Mesodermal cell (in vitro differentiated cells): ENCODE results near the gene PLA2G4F.
A peak's percentile ranks its signal among the peaks of the same experiment; 100 is the strongest.
"Not testable (repeated sequence)": the region's sequence is repeated elsewhere in the genome, so short reads cannot be mapped to it uniquely, and the experiment has no call there.

ENCODE experiments used
- H3K27ac ChIP-seq: 2 replicates; pipeline ENCODE4 v1.7.0; 2013; ENCODE audit warnings: mild to moderate bottlenecking, low read depth, low read length, moderate library complexity; ENCODE audit not compliant: severe bottlenecking
- H3K36me3 ChIP-seq: 2 replicates; pipeline ENCODE4 v1.7.1; 2013; ENCODE audit warnings: mild to moderate bottlenecking, low read length, moderate library complexity; ENCODE audit not compliant: control insufficient read depth, insufficient read depth
- H3K4me1 ChIP-seq: one replicate; pipeline ENCODE4 v1.7.1; 2013; ENCODE audit warnings: mild to moderate bottlenecking, low read length; ENCODE audit not compliant: insufficient read depth, control insufficient read depth, poor library complexity, severe bottlenecking
- H3K4me3 ChIP-seq: 2 replicates; pipeline ENCODE4 v1.7.0; 2013; ENCODE audit warnings: low read length, control low read depth, mild to moderate bottlenecking; ENCODE audit not compliant: insufficient read depth, poor library complexity, severe bottlenecking; ENCODE audit errors: extremely low read depth
- H3K9me3 ChIP-seq: 2 replicates; pipeline ENCODE4 v1.7.1; 2013; ENCODE audit warnings: mild to moderate bottlenecking, low read length, moderate library complexity; ENCODE audit not compliant: control insufficient read depth
- WGBS, 2 experiments: methylation state at CpG; one replicate each; pipeline ENCODE4 v1.1.5; 2013; ENCODE audit warnings: missing lambda C conversion rate in 2 of 2; ENCODE audit not compliant: insufficient coverage in 2 of 2; 5-methylcytosine and 5-hydroxymethylcytosine counted together

PLA2G4F gene

DNA sequence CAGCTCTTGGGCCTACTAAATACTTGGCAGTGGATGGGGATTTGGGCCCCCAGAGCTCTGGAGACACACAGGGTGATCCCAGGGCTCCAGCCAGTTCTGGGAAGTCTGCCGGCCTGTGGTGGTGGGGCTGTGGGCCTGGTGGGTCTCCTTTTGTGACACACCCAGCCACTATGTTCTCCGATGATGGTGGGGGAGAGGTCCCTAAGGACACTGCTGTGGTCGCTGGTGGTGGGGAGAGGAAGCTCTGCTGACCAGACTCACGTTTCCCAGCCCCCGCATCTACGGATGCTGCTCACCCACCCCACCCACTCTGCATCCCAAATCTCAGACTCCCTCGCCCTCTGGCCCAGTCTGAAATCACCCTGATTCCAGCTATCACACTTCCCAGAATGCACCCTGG lies 62.5 kb downstream of the PLA2G4F start:
- Histone ChIP-seq H3K9me3 (no peaks in the 10 kb centered on the region), H3K4me1 (peaks cover 14% of the 10 kb centered on the region), H3K4me3 (no peak overlapping the region), H3K36me3 (no peaks in the 10 kb centered on the region), H3K27ac (no peak overlapping the region)
- 100% methylated on average over 2 to 3 of the region's 7 CpGs for WGBS, 2 experiments

DNA sequence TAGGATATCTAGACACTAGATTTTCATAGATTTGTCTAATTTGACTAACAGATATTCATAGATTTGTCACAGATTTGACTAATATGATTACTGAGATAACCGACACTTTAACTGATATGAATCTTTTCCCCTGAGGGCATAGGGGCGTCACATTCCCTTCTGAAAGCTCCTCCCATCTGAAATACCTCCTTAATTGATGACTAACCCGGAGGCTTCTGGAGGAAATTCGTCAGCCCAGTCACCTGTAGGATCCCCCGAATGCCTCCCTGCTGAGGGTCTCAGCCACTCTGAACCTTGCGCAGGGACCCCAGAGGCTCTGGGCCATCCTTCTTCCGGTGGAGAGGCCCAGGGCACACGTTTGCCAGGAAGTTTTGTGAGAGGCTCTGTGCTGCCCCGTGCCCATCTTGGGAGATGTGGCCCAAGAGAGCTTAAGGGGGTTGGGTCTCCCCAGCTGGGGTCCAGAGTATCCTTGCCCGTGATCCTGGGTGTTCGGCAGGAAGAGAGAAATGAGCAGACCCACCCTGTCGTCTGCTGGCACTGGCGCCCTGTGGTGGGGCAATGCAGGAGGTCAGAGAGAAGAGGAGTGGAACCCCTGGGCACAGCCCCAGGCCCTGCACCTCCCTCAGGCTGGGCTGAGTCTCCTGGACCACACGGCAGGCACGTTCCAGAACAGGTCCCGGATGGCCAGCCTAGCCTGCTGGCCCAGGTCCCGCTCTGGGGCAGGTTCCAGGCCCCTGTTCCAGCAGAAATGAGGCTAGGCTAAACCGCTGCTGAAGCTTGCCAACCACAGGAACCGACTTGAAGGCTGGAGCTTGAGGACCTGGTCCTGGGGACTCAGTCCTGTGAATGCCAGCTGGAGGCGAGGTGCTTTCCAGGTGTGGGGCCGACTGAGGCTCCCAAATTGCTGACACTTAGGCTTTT lies 63.8 kb downstream of the PLA2G4F start:
- H3K36me3 ChIP-seq = no peaks in the 10 kb centered on the region
- WGBS, 2 experiments = 69 to 71% methylated on average over 17 to 19 of the region's 21 CpGs
- peak overlapping the region; percentile 37 for H3K27ac ChIP-seq
- H3K4me1 ChIP-seq = peaks cover 14% of the 10 kb centered on the region
- H3K4me3 ChIP-seq = no peak overlapping the region
- no peaks in the 10 kb centered on the region for H3K9me3 ChIP-seq

DNA sequence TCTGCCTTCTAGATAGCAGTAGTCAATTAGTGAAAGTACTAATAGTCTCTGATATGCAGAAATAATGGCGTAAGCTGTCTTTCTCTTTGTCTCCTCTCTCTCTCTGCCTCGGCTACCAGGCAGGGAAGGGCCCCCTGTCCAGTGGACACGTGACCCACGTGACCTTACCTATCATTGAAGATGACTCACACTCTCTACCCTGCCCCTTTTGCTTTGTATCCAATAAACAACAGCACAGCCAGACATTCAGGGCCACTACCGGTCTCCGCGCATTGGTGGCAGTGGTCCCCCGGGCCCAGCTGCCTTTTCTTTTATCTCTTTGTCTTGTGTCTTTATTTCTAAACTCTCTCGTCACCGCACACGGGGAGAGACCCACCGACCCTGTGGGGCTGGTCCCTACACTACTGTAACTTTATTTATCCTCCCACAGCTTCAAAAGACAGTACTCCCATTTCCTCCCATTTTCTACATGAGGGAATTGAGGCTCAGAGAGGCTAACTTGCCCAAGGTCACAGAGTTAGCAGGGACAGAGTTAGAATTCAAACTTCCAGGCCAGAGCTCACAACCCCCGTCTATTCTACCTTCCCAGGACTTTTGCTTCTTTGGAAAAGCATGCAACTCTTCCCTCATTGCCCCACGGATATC lies 64.6 kb downstream of the PLA2G4F start:
- WGBS, 2 experiments = 39 to 68% methylated on average over 6 to 11 of the region's 14 CpGs
- not testable (repeated sequence) for H3K36me3 ChIP-seq, H3K9me3 ChIP-seq, H3K4me3 ChIP-seq
- Histone ChIP-seq H3K4me1 (peaks cover 14% of the 10 kb centered on the region), H3K27ac (peak overlapping the region; percentile 37)

- Histone ChIP-seq H3K4me1 (peaks cover 14% of the 10 kb centered on the region), H3K36me3 (no peaks in the 10 kb centered on the region), H3K4me3 (no peak overlapping the region), H3K27ac (no peak overlapping the region), H3K9me3 (no peaks in the 10 kb centered on the region)
- WGBS, 2 experiments = 85 to 92% methylated on average over 1 to 5 of the region's 9 CpGs
These were observed 65.7 kb downstream of the PLA2G4F start for GRCh38 chr15:42090781-42091180.

- Histone ChIP-seq H3K27ac (no peak overlapping the region), H3K4me1 (peaks cover 14% of the 10 kb centered on the region), H3K36me3 (no peaks in the 10 kb centered on the region), H3K4me3 (no peak overlapping the region), H3K9me3 (no peaks in the 10 kb centered on the region)
- 84 to 86% methylated on average over 2 to 5 of the region's 7 CpGs for WGBS, 2 experiments
These were observed 66.1 kb downstream of the PLA2G4F start for GRCh38 chr15:42090370-42090769.

GRCh38 chr15:42089942-42090341 lies 66.5 kb downstream of the PLA2G4F start:
- peaks cover 14% of the 10 kb centered on the region for H3K4me1 ChIP-seq
- WGBS, 2 experiments = 100% methylated on average over 2 to 4 of the region's 4 CpGs
- no peak overlapping the region for H3K27ac ChIP-seq
- H3K36me3 ChIP-seq = no peaks in the 10 kb centered on the region
- H3K4me3 ChIP-seq = no peak overlapping the region
- no peaks in the 10 kb centered on the region for H3K9me3 ChIP-seq
